Measurements from ENCODE around the gene FASN.
A peak's percentile ranks its signal among the peaks of the same experiment; 100 is the strongest.

Gene FASN

DNA sequence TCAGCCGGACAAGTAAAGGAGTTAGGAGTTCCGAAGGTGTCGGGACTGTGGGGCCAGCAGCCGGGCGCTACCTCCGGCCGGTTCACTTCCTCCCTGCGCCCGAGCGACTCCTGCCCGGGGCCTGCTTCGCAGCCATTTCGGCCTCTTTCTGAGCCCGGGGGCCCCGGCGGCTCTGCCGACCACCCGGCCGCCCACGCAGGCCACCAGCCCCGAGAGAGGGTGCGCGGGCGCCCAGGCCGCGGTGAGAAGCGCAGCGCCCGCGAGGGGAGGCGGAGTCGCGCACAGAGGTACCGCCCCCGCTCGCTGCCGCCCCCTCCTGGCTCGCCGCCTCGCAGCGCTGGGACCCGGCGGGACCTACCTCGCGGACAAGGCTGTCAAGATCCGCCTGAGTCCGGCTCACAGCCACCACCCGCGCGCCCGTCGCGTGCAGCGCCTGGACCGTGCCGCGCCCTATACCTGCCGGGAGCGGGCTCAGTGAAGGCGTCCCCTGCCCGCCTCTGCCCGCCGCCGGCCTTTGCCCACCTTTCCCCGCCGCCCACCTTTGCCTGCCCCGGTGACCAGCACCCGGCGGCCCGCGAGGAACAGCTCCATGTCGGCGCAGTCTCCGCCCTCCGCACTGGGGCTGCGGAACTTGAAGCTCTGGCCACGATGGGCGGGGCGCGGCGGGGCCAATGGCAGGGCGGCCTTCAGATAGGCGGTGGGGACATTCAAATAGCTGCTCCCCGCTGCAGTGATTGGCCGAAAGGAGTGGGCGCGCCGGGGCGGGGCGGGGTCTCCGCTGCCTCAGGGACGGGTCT is 60.7 kb downstream of the FASN start, which contains the start of gene DCXR:
DCXR (minus strand) TSS at position 606 of the 797 bp plus-strand sequence; CDS start at position 591, 15 bp downstream.
- peak; percentile 90 for DNase-seq

- no peak for DNase-seq
Measured at GRCh38 chr17:82036634-82037091, 61.4 kb downstream of the FASN start.

DNA sequence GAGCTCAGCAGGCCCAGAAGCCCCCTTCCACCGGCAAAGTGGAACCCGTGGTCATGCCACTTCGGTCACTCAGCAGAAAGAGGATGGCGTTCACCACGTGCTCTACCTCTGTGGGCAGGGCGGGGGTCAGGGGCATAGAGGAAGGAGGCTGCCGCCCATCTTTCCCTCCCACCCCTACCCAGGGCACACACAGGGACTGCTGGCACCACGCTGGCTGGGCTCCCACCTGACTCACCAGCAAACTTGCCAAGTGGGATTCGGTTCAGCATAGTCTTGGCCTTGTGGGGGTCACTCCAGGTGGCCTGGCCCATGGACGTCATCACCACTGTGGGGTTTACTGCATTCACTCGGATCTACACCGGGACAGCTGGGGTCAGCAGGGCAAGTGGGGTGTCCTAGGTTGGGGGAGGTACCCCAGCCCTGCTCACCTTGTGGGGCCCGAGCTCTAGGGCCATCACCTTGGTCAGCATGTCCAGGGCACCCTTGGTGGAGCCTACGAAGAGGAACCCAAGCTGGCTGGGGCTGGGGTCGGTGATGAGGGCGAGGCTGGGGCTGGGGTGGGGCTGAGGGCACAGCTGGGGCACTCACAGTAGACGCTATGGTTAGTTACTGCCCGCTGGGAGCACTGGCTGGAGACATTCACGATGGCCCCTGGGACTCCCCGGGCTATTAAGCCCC is 61.9 kb downstream of the FASN start:
- no peak for DNase-seq

- DNase-seq, result no peak
Measured at GRCh38 chr17:82035488-82035887, 62.5 kb downstream of the FASN start.

- DNase-seq, result no peak
Measured at GRCh38 chr17:82034371-82035011, 63.5 kb downstream of the FASN start.

GRCh38 chr17:82033359-82034085 is 64.5 kb downstream of the FASN start:
- DNase-seq, result no peak

DNA sequence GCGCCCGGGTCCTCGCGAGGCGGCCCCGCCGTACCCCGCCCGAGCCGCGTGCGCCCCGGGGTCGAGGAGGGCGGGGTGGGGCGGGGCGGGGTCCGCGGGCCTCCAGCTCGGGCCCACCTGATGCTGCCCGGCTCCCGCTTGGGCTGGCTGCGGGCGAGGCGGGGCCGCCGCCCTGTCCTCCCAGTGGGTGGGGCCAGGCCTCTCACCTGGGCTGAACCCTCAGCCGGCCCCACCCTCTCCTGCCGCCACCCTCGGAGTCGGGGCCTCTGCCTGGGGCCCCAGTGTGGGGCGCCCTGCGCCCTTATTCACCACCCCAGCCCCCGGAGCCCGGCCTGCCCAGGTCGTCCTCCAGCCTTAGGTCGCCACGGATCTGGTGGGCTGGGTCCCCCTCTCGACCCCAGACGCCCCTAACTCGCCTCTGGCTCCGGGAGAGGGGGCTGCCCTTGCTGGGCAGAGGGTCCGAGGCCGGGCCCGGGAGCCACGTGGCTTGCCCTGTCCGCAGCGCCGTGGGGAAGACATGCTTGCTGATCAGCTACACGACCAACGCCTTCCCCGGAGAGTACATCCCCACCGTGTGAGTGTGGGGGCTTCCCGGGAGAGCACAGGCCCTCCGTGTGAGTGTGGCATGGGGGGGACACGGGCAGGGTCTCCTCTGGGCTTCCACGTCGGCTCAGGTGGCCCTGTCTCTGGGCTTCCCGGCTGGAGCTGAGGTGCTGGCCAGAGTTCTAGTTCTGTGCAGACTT is 66.0 kb downstream of the FASN start:
- DNase-seq, result no peak

DNA sequence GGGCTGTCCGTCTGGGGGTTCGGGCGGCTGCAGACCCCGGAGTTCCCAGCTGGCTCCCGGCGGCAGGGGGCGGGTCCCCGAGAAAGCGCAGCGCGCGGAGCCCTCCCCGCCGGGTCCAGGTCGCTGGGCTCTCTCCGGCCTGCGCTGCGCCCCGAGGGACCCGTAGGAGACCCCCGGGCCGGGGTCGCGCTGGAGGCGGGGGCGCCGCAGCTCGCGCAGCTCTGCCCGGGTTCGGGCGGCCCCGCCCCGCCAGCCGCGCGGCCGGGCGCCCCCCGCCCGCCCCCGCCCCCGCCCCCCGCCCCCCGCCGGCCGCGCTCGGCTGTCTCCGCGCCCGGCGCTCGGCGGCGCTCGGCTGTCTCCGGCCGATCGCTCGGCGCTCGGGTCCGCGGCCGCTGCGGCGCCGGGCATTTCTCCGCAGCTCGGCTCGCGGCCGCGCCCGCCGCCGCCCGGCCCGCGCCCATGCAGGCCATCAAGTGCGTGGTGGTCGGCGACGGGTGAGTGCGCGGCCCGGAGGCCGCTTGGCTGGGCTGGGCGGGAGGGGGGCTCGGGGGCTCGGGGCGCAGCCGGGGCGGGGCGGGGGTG is 66.6 kb downstream of the FASN start, which contains the start of gene RAC3:
RAC3 (plus strand) TSS at position 376 of the 582 bp plus-strand sequence; CDS start at position 460, 84 bp downstream.
- DNase-seq, result no peak

- peak; percentile 73 for DNase-seq
Measured at GRCh38 chr17:82030470-82031302, 67.3 kb downstream of the FASN start.

- no peak for DNase-seq
Measured at GRCh38 chr17:82029990-82030469, 68.0 kb downstream of the FASN start.

- DNase-seq, result no peak
Measured at GRCh38 chr17:82029391-82029790, 68.6 kb downstream of the FASN start.

- DNase-seq, result no peak
Measured at GRCh38 chr17:82028966-82029365, 69.1 kb downstream of the FASN start.

Data from amniotic stem cell (primary cell).